ENCODE results near the gene TBL1X.

GRCh38 chrX:9730078-9730477 is 265.2 kb downstream of the TBL1X start:
- TF ChIP-seq, protein P1, sequence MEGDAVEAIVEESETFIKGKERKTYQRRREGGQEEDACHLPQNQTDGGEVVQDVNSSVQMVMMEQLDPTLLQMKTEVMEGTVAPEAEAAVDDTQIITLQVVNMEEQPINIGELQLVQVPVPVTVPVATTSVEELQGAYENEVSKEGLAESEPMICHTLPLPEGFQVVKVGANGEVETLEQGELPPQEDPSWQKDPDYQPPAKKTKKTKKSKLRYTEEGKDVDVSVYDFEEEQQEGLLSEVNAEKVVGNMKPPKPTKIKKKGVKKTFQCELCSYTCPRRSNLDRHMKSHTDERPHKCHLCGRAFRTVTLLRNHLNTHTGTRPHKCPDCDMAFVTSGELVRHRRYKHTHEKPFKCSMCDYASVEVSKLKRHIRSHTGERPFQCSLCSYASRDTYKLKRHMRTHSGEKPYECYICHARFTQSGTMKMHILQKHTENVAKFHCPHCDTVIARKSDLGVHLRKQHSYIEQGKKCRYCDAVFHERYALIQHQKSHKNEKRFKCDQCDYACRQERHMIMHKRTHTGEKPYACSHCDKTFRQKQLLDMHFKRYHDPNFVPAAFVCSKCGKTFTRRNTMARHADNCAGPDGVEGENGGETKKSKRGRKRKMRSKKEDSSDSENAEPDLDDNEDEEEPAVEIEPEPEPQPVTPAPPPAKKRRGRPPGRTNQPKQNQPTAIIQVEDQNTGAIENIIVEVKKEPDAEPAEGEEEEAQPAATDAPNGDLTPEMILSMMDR (IDR thresholded peaks at IDR 0.05; ENCODE audit: extremely low read depth in 1 of 2, insufficient read depth in 1 of 2, low read depth in 1 of 2, low read length in 2 of 2) = no peak
- no peak for TF ChIP-seq EZH2 (IDR thresholded peaks at IDR 0.05; ENCODE audit: borderline replicate concordance, low read depth, low read length, severe bottlenecking)
- no peak for TF ChIP-seq JUN (IDR thresholded peaks at IDR 0.05; ENCODE audit: borderline replicate concordance, insufficient read depth, insufficient read length, low read depth)
- TF ChIP-seq MAX (IDR thresholded peaks at IDR 0.05; ENCODE audit: insufficient read depth, insufficient read length) = no peak
- no peak for TF ChIP-seq FOS (IDR thresholded peaks at IDR 0.05; ENCODE audit: borderline replicate concordance, insufficient read depth, low read length)
- no peak for TF ChIP-seq POLR2AphosphoS5 (IDR thresholded peaks at IDR 0.05; ENCODE audit: insufficient read depth, low read depth, low read length)
- TF ChIP-seq POLR2A (IDR thresholded peaks at IDR 0.05; ENCODE audit: low read depth, low read length) = no peak
- TF ChIP-seq GATA2 (IDR thresholded peaks at IDR 0.05; ENCODE audit: insufficient read depth, insufficient read length, low read depth, low read length) = no peak
- TF ChIP-seq MYC (IDR thresholded peaks at IDR 0.05; ENCODE audit: low read depth, low read length) = no peak

Measured in endothelial cell of umbilical vein (primary cell).